ENCODE data around the gene C1orf198.
"Not testable (repeated sequence)": the region's sequence is repeated elsewhere in the genome, so short reads cannot be mapped to it uniquely, and the experiment has no call there.

C1orf198 gene

GRCh38 chr1:230858918-230859729 is 9.2 kb downstream of the C1orf198 start:
- no peak for DNase-seq

DNA sequence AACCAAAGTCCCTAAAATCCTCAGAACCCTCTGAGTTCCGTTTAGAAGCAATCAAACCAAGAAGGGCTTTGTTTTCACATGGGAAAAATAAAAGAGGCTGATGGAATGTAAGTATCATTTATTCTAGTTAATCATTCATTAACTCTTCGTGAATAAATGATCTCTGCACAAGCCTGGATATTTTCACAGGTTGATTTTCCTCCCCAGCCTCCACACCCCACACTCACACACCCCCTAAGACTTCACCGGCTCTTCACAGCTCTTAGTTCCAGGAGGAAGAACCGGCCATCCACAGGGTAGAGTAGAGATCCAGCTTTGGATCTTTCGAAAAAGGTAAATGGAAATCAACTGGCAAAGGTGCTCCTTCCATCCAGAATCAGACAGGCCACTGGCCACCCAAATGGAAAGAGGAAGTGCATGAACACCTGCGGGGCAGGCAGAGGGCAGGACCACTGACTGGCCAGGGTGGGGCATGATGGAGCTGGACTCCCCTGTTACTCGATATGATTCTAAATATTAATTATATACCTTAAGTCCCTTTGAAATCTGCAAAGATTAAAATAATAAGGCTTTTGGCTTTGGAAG is 10.0 kb downstream of the C1orf198 start:
- no peak for DNase-seq

DNA sequence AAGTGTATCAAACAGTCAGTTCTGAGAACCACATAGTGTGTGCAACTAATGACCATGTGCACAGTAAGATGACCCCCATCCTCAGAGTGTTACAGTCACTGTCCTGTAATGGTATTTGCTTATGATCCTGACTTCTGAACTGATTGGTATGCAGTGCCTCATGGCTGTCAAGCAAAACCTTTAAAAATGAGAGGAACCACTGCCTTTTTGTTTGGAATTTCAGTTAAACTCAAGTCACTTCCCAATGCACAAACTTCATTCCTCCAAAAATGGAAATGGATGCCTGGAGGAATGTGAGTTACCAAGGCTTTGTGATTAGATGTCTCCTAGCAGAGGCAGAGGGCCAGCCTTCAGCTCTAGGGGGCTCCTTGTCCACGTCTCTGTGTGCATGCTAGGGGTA is 10.5 kb downstream of the C1orf198 start:
- no peak for DNase-seq

DNA sequence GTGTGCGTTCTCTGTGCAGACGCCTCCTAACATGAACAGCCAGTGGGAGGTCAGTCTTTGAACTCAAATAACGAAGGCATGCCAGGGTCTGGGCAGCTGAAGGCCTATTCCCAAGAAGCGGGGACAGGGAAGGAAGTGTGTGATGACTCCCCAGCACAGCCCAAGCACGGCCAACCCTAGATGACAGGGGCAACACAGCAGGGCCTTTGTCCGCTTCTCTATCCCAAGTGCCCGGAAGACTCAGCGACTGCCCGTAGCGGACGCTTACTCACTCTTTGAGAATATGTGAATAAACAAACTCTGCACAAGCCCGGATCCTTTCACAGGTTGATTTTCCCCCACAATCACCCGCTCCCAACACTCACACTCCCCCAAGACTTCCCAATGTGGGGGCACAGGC is 11.2 kb downstream of the C1orf198 start:
- DNase-seq: no peak

GRCh38 chr1:230855886-230856285 is 12.4 kb downstream of the C1orf198 start:
- DNase-seq: no peak

GRCh38 chr1:230854423-230854822 is 13.9 kb downstream of the C1orf198 start:
- DNase-seq: no peak

DNA sequence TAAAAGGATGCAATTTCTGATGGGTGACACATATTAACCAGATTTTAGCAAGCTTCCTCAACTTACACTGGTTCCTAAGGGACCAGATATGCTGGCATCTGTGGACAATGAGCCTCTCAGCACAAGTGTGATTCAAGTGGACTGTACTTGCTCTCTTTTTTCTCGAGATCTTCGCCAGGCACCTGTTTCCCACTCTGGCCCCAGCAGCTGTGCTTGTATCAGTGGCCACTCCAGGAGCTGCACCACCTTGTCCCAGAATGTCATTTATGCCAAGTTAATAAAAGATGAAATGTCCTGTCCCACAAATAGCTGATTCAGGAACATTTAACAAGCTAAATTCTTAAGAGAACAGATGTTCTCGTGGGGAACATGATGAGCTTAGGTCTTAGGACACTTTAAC is 14.6 kb downstream of the C1orf198 start:
- DNase-seq: no peak

DNA sequence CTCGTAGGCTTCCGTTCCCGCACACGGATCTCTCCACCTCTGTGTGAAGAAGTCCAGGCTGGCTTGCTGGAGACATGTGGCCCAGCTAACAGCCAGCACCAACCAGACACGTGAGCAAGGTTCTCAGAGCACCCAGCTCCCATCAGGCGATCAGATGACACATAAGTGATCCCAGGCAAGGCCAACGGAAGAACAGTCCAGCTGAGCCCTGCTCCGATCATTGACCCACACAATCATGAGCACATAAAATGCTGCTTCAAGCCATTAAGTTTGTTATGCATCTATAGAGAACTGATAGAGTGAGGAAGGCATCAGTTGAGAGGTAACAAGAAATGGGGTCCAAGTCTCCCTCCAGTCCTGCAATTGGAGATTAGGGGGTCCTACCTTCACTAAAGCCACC is 15.4 kb downstream of the C1orf198 start:
- DNase-seq: no peak

GRCh38 chr1:230851291-230851691 is 17.0 kb downstream of the C1orf198 start:
- DNase-seq: no peak

DNA sequence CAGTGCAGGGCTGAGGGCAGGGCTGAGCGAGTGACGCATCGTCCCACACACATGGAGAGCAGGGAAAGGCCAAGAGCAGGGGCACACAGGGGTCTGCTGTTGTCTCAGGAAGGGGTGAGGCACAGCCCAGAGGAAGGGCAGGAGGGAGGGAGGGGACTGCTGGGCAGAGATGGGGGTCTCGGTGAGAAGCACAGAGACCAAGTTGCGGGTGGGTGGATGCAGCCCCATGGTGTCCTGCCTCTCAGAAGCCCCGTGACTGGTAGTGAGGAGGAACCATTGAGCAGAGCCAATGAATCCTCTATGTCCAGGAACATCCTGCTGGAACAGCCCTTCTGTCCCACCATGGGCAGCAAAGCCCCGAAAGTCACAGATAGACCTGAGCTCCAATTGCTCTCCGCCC is 17.8 kb downstream of the C1orf198 start:
- no peak for DNase-seq

GRCh38 chr1:230849451-230850224 is 18.7 kb downstream of the C1orf198 start:
- DNase-seq: no peak

GRCh38 chr1:230848235-230848634 is 20.1 kb downstream of the C1orf198 start:
- no peak for DNase-seq

DNA sequence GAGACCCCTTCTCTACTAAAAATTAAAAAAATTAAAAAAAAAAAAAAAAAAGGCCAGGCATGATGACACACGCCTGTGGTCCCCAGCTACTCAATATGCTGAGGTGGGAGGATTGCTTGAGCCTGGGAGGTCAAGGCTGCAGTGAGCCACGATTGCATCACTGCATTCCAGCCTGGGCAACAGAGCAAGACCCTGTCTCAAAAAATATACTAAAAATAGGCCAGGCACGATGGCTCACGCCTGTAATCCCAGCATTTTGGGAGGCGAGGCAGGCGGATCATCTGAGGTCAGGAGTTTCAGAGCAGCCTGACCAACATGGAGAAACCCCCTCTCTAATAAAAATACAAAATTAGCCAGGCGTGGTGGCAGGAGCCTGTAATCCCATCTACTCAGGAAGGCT is 23.1 kb downstream of the C1orf198 start:
- not testable (repeated sequence) for DNase-seq

- no peak for DNase-seq
Measured at GRCh38 chr1:230844561-230844960, 23.8 kb downstream of the C1orf198 start.

DNA sequence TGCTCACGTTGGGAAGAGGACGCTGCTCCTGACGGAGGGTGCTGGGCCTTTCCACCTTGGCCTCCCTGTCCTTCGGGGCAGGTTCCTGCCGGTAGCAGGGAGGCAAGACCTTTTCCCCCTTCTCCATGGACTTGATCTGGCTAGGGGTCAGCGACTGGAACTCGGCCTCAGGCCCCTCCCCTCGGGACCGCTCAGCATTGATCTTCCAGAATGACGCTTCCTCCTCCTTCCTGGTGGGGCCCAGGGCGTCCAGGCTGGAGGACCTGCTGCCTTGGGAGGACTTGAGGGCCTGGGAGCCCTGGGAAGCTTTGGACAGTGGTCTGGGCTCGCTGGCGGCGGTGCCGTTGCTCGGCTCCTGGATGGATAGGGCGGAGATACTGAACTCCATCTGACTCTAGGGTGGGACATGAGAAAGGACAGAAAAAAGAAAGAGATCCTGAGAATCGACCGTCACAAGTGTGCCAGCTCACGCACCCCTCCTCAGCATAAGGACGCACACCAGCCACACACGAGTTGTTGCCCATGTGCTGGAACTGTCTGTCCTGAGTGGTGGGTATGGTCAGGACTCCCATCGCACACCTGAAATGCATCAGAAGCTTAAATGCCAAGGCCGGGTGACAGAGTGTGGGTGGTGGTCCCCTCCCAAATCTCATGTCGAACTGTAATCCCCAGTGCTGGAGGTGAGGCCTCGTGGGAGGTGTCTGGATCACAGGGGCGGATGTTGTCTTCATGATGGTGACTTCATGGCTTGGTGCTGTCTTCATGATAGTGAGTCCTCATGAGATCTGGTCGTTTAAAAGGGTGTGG is 24.6 kb downstream of the C1orf198 start:
- DNase-seq: no peak

GRCh38 chr1:230842801-230843200 is 25.5 kb downstream of the C1orf198 start:
- DNase-seq: no peak

- no peak for DNase-seq
Measured at GRCh38 chr1:230839173-230839572, 29.1 kb downstream of the C1orf198 start.

DNA sequence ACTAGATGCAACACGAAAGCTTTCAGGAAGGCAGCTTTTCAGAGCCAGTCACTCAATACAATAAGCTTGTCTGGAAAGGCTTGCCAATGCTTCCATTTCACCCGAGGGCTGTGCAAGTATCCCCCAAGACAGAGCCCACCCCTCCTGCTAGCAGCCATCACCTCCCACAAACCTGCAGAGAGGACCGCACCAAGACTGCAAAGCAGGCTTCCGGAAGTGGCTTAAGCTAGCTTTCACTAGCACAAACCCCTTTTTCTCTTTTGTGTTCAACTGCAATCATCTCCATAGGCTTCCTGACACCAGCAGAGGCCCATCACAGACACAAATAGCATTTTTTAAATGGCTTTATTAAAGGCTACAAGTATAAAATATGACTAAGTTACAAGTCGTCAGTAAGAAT is 31.5 kb downstream of the C1orf198 start:
- DNase-seq: no peak

DNA sequence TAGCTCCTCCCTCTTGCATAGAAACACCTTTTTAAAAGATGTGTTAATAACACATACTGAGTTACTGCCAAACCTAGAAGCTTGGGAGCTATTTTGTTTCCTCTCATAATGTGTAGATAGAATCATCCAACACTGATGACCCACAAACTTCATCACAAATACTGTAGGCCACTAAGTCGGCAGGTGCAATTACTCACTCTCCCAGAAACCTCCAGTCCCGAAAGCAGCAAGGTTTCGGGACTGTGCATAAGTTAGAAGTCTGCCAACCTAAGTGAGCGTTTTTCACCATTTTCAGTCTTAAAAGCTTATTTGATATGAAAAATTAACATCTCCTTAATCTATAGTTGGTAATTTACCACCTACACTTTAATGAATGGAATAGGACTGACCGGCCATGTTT is 32.0 kb downstream of the C1orf198 start:
- DNase-seq: no peak

- DNase-seq: no peak
Measured at GRCh38 chr1:230834292-230834691, 34.0 kb downstream of the C1orf198 start.

DNA sequence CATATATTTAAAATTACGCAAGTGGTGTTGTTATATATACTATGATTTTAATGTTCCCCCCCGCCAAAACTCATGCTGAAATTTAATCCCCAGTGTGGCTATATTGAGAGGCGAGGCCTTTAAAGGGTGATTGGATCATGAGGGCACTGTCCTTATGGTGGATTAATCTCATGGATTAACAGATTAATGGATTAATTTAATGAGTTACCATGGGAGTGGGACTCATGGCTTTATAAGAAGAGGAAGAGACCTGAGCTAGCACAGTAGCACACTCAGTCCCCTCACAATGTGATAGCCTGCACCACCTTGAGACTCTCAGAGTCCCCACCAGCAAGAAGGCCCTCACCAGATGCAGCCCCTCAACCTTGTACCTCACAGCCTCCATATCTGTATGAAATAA is 34.8 kb downstream of the C1orf198 start:
- no peak for DNase-seq

DNA sequence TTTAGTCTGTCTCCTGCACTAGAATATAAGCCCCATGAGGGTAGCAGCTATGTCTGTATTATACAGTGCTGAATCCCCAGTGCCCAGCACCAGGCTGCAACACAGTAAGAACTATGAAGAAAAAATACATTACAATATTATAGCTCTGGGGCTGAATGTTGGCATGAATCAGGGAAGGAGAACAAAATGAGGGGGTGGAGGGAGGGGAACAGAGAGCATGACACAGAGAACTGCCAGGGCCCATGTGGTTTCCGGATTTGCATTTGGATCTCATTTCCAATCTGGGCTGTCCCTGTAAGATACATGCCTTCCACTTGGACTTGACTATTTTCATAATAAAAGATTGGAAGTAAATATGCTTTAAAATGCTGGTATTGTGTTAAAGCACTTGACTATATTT is 35.8 kb downstream of the C1orf198 start:
- DNase-seq: no peak

DNA sequence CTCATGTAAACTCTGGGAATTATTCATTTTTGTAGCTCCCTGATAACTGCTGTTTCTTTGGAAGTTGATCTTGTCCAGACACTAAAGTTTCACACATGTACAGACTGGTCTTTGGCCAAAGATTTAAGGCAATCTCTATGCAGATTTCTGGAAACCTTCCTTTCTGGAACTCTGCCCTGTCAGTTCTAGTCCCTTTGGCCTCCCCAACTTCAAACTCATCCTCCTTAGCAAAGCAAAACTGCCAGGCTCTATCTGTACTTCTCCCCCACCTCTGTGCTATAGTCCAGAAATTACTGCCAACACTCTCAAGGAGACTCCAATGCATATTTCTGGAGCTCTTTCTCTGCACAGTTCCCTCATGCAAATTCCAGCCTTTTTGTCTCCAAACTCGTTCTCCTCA is 36.5 kb downstream of the C1orf198 start:
- no peak for DNase-seq

Data from KG1 (cell line).